ENCODE data around the gene ARHGAP28.
"Not testable (repeated sequence)": the region's sequence is repeated elsewhere in the genome, so short reads cannot be mapped to it uniquely, and the experiment has no call there.

Gene ARHGAP28

DNA sequence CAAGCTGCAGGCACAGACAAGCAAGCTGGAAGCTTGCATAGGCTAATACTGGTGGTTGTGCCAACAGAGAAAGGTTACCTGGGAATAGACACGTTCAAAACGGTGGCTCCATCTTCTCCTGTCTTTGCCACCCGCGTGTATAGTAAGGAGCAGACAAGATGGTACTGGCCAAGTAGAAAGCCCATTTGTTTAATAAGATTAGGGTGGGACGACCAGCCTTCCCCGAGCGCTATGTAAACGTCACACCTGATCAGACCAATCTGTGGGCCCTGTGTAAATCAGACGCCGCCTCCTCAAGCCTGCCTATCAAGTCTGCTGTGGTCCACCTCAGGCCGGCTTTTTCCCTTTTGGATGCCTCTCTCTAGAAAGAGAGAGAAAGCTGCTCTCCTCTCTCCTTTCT lies 198.8 kb downstream of the ARHGAP28 start:
- no peak for DNase-seq (ENCODE audit: low spot score)

DNA sequence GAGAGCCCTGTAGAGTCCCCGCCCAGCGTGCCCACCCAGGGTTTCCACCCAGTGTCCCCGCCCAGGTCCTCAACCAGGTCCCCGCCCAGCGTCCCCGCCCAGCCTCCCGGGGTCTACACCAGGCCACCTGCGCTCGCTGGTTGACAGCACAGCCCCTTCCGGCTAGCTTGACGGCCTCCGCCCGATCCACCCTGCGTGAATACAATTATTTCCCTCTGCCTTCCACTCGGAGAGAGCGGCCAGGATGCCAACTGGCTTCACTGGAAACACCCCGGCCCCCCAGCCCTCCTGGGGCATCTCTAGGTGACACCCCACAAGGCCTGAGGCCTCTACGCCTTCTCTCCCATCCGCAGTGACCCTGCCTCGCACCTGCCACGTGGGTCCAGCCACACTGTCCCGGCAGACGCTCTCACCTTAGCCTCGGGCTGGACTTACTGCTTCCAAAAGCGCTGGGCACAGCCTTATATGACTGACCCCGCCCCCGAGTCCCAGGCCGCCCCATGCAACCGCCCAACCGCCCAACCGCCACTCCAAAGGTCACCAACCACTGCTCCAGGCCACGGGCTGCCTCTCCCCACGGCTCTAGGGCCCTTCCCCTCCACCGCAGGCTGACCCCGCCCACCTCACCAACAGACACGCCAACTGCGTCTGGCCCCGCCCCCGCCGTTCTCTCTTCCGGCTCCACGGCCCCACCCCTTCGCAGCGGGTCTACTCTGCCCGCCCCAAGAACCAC lies 200.0 kb downstream of the ARHGAP28 start:
- DNase-seq (ENCODE audit: low spot score), result peak; percentile 30

DNA sequence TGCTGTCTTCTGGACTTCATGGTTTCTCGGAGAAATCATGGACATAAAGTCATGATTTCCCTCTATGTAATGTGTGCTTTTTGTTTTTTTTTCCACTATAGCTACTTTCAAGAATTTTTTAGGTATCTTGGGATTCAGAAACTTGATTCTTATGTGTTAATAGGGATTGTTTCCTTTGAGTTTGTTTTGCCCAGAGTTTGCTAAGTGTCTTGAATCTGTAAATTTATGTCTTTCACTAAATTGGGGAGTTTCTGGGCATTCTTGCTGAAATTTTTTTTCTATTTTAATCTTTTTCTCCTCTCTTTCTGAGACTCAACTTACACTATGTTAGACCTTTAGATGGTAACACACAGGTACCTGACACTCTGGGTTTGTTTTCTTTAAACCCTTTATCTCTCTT lies 205.3 kb downstream of the ARHGAP28 start:
- DNase-seq (ENCODE audit: low spot score), result no peak

DNA sequence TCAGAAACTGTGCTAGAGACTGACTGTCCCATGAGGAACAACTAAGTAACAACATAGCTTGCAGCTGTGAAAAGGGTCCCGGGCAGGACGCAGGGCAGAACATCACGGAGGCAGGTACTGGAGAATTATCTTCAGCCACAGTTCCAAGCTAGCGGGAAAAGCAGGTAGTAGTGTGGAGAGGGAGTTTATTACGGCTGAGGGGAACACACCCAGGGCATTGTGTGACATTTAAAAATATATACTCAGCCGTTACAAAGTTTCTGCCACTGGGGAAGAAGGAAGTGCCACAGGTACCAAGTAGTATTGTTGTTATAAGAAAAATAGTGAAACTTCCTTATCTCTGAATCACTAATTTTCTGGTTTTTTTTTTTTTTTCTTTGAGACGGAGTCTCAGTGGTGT lies 208.5 kb downstream of the ARHGAP28 start:
- DNase-seq (ENCODE audit: low spot score), result no peak

DNA sequence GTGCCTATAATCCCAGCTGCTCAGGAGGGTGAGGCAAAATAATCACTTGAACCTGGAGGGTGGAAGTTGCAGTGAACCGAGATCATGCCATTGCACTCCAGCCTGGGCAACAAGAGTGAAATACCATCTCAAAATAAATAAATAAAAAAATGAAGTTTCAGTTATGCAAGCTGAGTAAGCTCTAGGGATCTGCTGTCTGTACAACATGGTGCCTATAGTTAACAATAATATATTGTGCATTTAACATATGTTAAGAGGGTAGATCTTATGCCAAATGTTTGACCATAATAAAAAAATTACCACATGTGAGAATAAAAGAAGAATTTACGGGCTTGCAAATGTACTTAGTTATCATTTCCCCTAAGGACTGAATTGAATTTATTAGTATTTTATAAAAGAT lies 208.9 kb downstream of the ARHGAP28 start:
- not testable (repeated sequence) for DNase-seq (ENCODE audit: low spot score)

DNA sequence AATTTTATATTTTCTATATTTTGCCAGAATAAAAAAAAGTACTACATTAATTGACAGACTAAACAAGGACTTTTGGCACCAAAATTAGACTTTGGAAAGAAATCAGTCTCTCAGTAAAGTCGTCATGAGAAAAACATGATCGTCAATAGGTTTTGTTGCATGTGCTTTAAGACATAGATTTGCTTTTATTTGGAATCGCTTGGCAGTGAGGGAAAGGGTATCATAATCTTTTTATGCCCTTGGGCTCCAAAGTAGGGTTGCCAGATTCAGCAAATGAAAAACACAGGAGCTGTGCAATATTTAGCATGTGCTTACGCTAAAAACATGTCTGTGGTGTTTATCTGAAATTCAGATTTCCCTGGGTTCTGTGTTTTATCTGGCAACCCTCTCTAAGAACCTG lies 210.5 kb downstream of the ARHGAP28 start:
- DNase-seq (ENCODE audit: low spot score), result no peak

DNA sequence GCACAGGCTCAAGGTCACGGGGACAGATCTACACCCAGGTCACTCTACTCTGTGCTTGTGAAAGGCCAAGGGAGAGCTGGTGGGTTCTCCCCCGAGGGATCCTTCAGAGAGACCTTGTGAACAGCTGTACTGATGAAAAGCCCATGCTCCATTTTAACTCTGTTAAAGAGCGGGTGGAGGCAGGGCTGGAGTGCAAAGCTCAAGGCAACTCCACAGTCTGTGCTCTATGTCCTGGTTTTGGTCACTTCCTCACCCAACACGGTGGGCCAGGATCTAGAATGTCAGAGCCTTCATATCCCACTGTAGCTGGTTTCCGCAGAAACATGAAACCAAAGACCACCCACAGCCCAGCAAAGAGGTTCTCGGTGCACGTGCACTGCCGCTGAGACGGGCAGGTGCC lies 210.9 kb downstream of the ARHGAP28 start:
- no peak for DNase-seq (ENCODE audit: low spot score)

DNA sequence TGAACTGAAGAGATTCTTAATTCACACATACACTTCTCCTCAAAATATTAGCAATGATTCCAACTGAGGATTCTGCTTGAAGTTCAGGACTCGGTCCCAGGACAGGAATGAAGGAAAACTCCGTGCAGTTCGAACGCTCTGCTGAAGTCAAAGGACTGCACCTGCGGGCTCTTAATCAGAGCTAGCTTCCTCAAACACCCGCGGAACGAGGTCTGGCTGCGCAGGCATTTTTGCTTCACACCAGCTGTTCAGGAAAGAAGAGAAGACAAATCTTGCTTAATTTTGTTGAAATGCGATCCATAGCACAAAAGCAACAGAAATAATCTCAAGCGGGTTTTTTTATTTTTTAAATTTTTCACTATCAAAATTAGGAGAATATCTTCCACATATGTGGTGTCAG lies 212.5 kb downstream of the ARHGAP28 start:
- DNase-seq (ENCODE audit: low spot score), result no peak

DNA sequence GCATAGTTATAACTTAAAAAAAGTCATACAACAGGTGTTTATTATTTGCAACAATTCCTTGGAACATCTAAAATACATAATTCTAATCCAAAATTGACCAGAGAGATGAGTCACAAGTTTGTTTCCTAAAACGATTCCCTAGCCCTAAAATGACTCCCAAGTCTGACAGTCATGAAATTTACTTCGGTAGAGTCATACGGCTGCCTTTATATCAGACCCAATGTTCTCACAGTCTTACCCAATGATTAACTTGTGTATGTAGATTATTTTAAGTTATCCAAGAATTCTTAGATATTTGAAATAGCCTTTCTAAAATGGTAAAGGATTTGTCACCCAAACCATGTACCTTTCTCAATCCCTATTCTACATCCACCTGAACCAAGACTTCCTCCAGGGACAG lies 213.2 kb downstream of the ARHGAP28 start:
- DNase-seq (ENCODE audit: low spot score), result no peak

DNA sequence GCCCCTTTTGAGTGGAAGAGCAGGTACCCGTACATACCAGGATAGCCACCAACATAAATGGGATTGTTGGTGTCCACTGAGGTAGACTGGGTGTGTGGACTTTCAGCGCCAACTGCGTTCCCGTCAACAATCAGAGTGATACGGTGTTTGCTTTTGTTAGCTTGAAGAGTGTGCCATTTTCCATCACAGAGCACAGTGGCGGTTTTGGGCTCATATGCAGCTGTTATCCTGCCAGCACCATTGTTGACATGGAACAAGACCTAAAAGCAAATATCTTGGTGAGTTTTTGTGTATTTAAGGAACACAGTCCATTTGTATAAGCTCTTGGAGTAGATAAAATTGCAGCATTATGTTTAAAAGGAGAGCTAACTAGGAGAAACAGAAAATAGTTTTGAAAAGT lies 213.6 kb downstream of the ARHGAP28 start:
- DNase-seq (ENCODE audit: low spot score), result no peak

DNA sequence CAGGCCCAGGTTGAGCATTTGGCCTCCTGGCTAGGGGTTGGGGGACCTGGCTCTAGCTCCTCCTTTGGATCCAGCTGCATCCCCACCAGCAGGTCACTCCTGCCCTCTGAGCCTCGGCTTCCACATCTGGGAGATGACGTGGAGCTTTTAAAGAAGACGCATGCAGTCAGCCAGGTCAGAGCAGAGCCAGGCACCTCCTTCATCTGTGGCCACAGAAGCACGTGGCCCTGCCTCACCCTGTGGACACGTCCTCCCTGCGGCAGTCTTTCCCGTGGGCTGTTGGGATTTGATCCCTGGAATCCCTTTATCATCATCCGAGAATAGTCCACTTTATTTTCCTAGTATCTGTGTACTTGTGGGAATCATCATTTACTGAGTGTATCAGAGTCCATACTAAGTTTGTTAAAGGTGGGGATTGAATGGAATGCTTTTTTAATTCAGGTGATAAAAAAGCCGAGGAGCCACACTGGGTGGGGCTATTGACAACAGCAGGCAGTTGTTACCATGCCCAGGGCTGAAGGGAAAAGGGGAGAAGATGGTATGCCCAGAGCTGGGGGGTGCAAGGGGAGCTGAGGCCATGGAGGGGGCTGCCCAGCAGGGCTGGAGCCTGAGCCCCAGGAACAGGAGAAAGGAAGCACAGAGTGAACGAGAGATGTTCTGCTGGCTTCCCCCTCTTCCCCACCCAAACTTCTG lies 218.0 kb downstream of the ARHGAP28 start:
- DNase-seq (ENCODE audit: low spot score), result no peak

DNA sequence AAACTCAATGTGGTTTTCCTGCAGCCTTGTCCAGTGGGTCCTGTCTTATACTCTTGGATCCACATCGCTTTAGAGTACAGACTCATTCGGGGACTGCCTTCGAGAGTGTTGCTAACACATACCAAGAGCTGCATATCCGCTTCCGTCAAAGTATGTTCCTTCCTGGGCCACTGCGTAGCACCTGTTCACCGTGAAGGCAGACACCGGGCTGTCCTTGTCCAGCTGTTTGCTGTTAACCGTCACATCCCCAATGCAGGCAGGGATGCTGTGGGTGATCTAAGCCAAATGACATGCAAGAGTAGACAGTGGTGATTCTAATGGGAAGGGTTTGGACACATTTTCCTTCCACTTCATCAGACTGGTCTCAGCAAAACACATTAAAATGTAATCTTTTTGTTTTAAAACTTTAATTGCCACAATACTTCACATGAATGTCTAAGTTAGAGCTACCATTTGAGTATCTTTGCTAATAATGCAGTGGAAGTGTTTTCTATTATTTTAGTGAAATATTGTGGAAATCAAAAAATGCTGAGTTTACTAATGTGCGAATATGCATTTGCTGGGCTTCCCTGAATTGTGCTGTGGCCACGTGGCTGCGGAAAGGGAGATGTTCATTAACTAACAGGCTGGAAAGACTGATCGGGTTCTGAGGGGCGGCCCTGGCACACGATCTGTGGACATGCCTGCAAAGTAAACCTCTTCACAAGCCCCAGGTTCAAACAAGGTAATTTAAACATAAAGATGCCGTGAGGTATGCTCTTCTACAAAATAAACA lies 219.0 kb downstream of the ARHGAP28 start:
- no peak for DNase-seq (ENCODE audit: low spot score)

DNA sequence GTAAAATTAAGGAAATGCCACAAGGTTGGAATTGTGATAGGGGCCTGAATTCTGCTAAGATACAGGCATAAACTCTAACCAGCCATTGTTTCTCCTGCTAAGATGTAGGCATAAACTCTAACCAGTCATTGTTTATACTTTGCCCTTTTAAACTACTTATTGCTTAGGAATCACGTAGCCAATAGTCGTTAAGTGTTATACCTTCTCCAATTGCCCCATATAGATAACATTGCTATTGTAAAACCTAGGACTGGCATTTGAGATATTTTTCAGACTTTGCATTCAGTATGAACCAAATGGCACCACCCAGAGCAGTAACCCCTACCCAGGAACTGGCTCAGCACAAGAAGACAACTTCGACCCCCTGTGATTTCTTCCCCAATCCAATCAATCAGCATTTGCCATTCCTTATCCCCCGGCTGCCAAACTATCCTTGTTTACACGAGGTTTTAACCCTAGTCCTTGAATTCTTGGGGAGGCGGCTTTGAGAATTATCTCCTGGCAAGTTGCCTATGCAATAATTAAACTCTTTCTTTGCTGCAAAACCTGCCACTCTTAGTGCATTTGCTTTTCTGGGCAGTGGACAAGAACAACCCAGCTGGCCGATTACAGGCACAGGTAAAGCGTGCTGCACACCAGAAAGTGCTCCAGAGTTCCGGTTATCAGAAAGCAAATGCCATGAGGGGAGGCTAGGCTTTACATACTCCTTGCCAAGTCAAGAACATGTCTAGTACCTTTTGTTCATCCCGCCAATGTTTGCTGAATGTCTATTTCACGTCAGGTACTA lies 220.5 kb downstream of the ARHGAP28 start:
- DNase-seq (ENCODE audit: low spot score), result no peak

DNA sequence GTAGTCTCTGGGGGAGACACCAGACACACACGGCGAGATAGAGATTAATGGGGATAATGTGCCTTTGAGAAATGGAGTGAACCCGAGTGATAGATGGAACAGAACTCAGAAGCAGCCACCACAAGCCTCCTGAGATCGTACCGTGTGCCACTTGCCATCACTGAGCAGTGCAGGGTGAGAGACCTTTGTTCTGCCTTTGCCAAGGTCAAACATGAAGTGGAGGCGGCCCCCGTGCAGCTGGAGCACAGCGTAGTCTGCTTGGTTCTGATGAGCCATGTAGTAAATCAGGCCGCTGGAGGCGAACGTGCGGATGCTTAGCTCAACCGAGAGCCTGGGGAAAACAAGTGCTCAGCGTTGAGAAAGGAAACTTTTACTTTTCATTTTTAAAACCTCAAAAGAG lies 221.1 kb downstream of the ARHGAP28 start:
- no peak for DNase-seq (ENCODE audit: low spot score)

DNA sequence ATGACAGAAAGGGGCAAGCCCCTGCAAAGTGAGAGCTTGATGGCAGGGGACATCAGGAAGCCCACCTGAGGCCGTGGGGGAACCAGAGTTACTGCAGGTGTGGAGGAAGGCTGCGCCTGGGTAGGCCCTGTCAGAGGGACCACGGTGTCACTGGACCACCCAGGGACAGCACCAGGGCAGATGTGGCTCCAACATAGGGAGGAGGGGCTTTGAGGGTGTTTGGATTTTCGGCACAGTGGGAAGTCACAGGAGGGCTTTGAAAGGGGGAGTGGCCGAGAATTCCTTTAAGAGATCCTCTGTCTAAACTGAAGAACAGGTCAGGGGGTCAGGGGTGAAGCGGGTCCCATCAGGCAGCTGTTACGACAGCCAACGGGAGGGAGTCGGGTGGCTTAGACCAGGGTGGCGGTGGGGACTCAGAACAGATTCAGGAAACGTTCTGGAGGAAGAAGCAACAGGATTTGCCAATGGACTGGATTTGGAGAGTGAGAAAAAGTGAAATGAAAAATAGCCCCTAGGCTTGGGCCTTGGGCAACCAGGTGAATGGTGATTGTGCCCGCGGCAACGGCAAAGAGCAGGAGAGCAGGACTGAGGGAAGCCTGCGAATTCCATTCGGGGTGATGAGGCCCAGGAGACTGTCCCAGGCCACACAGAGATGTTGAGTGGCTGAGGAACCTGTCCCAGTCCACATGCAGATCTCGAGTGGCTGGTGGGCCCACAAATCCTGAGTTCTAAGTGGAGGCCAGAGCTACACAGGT lies 222.0 kb downstream of the ARHGAP28 start:
- DNase-seq (ENCODE audit: low spot score), result no peak

DNA sequence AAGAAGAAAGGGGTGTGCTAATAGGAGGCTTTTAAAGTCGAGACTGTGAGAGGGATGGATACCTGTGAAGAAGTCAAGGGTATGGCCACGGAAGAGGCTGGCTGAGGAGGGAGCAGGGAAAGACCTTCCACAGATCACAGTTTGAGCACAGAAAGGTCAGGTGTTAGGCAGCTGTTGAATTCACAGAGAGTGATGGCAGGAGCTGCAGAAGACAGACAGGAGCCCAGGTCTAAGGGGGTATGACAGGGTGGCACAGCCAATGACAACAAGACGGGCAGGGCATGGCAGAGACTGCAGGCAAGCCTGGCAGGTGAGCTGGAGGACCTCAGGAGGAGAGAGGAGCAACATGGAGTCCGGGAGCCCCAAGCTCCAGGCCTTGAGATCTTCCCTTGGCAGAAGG lies 225.0 kb downstream of the ARHGAP28 start:
- DNase-seq (ENCODE audit: low spot score), result no peak

DNA sequence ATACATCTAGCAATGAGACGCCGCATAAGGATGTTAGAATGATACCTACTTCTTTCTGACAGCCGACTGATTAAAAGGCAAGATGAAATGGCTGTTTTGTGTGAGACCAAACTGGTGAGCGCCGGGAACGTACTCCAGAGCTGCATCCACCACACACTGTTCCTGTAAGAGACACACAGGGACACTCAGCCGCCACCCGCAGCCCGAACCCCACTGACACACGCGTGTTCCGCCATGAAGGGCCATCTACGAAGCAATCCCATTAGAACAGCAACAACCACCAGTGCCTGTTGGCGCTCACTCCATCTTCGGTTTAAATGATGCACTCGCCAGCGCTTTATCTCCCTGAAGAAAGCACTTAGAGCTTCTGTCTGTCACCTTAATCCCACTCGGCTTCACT lies 225.8 kb downstream of the ARHGAP28 start:
- no peak for DNase-seq (ENCODE audit: low spot score)

DNA sequence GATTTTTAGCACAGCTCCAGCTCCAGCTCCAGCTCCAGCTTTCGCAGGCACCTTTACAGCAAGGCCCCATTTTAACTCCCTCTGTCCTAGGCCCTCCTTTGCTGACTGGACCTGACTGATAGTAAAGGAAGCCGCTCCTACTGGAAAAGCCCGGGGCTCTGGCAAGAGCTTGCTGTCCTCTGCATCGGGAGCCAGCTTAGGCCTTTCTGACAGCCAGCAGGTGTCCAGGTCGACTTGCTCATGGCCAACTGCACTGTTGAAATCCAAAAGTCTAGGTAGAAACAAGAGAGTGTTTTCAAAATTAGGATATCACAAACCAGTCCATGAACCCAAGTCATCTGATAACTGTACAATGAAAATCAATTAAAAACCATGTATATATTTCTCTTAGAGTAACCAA lies 227.0 kb downstream of the ARHGAP28 start:
- DNase-seq (ENCODE audit: low spot score), result no peak

DNA sequence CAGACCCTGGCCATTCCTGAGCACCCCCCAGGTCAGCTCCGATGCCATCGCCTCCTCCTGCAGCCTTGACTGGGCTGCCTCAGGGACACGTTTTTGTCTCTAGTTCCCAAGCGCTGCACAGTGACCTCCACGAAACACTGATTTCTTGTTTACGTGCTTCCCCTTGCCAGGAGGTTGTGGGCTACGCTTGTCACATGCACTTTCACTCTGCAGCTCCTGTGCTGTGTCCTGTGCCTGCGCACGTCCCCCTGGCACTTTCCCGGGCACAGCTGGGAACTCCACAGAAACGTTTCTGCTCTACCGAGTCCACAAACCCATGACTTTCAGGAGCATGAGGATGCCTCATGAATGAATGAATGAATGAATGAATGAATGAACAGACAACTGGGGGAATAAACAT lies 227.5 kb downstream of the ARHGAP28 start:
- no peak for DNase-seq (ENCODE audit: low spot score)

DNA sequence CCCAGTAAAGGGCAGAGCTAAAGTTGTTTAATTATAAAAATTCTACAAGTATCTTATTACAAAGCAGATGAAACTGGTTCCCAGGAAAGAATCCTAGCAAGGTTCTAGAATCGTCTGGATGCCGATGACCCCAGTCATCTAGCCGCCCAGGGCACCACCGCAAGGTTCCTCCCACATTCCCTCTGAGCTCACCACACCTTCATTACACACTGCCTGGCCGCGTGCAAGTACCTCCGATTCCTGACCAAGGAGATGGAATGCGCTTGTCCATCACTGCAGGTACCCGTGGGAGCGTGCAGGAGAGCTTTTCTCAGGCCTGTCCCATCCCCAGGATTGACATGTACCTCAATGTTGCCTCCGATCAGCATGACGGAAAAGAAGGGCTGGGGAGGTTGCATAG lies 229.6 kb downstream of the ARHGAP28 start:
- DNase-seq (ENCODE audit: low spot score), result no peak

DNA sequence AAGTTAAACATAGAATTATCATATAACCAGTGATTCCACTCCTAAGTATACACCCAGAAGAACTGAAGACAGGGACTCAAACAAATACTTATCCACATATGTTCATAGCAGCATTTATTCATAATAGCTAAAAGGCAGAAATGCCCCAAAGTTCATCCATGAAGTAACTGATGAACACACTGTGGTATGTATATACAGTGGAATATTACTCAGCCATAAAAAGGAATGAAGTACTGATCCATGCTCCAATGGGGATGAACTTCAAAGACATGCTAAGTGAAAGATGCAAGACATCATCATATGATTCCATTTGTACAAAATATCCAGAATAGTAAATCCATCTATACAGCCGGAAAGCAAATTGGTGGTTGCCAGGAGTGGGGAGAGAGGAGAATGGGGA lies 230.6 kb downstream of the ARHGAP28 start:
- no peak for DNase-seq (ENCODE audit: low spot score)

DNA sequence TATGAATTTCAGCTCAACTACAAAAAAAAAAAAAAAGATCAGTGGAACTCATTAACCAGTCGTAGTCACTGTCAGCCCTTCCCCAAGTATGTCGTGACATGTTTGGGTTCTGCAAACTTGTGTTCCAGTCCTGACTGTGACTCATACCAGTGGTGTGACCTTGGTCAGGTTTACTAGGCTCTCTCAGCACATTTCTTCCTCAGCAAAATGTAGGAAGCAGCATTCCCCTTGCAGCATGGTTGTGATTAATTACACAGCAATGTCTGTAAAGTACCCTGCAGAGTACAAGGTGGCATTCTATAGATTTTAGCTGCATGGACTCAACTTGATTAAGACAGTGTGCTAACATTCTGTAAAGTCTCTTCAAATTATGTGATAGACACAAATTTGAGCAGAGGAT lies 231.1 kb downstream of the ARHGAP28 start:
- DNase-seq (ENCODE audit: low spot score), result no peak

Data from COLO829 (cell line).